Cardiac fibroblast (primary cell): Measurements from ENCODE around the gene WARS2.

ENCODE experiments used
- DNase-seq, 2 donors: peaks; one replicate each; pipeline versions ENCODE4 v3.0.0 to v3.0.0-alpha.2; 2010; ENCODE audit warnings: low read depth in 2 of 2
- H3K4me3 ChIP-seq, 2 donors: replicated peaks in 1 of 2; 1 replicate in 1 of 2; 2 replicates in 1 of 2; pipeline ENCODE4 v1.5.1; 2011; ENCODE audit warnings: low read depth in 2 of 2, low read length in 2 of 2, mild to moderate bottlenecking in 2 of 2, moderate library complexity in 1 of 2
- TF ChIP-seq, protein P1 (sequence below): IDR thresholded peaks from one replicate; pipeline ENCODE4 v1.5.1; 2011; ENCODE audit warnings: low read depth, mild to moderate bottlenecking, low read length, inconsistent platforms

The WARS2 gene

DNA sequence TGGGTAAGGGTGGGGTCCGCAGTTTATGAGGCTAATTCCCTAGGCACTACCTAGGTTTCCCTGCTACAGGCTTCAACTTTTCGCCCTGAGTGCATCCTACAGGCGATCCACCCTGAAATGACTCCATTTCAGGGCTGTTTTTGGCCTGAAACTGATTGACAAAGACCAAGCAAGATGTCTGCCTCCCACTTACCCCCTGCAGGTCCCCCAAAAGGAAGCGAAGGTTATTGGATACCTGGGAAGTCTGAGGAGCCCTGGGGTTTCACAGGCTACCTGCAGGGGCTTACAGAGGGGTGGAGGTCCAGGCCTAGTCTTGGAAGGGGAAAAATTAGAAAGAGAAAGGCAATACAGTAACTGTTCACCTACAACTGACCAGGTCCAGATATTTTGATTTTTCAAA lies 149.0 kb downstream of the WARS2 start:
- no peak for DNase-seq

DNA sequence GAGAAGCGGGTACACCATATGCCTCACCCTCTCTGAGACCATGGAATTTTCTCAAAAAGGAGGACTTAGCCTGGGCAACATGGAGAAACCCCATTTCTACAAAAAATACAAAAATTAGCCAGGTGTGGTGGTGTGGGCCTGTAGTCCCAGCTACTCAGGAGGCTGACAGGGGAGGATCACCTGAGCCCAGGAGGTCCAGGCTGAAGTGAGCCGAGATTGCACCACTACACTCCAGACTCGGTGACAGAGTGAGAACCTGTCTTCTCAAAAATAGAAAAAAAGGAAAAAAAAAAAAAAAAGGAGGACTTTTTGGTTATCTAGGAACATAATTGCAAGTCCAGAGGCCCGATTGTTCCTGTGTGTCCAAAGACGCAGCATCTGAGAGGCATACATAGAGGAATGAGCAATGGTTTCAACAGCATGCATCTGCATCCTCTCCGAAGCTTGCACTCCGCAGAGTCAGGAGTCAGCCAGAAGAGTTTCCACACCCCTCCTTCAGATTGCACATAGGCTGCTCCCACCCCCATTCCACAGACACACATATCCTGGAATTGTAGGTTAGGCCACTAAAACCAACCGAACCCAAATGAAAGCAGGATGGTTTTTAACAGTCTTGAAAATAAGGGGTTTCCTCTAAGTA lies 149.8 kb downstream of the WARS2 start:
- H3K4me3 ChIP-seq: no peak overlapping the region
- no peak for DNase-seq

More for the DNA sequence above, 149.0 kb downstream of the WARS2 start:
- TF ChIP-seq, protein P1, sequence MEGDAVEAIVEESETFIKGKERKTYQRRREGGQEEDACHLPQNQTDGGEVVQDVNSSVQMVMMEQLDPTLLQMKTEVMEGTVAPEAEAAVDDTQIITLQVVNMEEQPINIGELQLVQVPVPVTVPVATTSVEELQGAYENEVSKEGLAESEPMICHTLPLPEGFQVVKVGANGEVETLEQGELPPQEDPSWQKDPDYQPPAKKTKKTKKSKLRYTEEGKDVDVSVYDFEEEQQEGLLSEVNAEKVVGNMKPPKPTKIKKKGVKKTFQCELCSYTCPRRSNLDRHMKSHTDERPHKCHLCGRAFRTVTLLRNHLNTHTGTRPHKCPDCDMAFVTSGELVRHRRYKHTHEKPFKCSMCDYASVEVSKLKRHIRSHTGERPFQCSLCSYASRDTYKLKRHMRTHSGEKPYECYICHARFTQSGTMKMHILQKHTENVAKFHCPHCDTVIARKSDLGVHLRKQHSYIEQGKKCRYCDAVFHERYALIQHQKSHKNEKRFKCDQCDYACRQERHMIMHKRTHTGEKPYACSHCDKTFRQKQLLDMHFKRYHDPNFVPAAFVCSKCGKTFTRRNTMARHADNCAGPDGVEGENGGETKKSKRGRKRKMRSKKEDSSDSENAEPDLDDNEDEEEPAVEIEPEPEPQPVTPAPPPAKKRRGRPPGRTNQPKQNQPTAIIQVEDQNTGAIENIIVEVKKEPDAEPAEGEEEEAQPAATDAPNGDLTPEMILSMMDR: no peak
- H3K4me3 ChIP-seq: no peak overlapping the region

DNA sequence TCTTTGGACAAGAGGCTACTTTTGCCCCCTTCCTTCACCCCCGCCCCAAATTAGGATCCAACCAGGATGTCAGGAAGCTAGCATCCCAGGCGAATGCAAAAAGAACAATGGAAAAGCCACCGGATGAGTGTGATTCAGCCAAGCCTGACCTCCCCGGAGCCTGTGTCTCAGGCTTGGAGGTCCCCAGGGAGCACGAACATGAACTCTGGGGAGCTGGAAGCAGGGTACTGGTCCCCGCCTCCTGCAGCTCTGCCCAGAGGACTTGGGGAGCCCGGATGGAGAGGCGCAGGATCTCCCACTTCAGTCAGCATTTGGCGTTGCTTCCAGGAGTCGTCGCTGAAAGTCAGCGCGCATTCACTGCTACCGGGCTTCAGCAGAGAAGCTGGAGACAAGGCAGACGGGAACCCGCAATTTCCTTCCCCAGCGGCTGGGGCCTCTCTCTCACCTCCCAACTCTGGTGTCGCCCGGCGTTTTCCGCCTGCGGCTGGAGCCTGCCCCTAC lies 150.5 kb downstream of the WARS2 start:
- TF ChIP-seq, protein P1: no peak
- DNase-seq: peak in 1 of 2 donors; percentile 75
- H3K4me3 ChIP-seq: no peak overlapping the region

More for the DNA sequence above, 149.8 kb downstream of the WARS2 start:
- TF ChIP-seq, protein P1: no peak

DNA sequence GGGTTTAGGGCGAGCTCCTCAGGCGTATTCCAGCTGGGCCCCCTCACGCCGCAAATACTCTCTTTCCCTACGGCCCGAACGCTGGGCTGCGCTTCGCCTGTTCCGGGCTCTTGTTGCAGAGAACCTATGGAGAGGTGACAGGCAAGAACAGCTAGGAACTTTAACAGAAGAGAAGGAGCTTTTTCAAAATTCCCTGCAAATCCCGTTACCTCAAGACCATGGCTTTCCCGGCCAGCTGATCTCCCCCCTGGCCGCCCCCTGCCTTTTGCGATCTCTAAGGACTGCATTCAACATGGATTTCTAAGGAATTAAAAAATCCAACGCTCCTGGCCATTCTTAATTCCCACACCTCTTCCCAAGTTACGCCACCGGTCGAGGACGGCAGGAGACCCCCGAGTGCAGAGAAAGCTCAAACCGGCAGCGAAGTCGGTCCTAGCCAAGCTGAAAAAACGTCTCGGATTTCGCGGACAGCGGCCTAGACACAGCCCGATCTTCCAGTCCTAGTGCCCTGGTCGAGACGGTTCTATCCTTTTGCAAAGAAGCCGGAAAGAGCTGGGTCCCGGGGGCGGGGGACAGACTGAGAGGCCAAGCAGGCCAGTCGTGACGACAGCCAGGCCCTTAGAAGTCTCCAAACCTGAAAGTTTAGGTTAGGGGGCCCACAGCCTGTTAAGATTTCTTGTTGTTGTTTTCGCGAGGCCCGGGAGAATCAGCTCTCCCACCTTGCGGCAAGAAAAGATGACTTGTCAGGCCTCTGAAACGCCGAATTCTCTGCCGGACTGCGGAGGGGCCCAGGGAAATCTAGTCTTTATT lies 151.2 kb downstream of the WARS2 start:
- TF ChIP-seq, protein P1: no peak
- DNase-seq: no peak
- no peak overlapping the region for H3K4me3 ChIP-seq

DNA sequence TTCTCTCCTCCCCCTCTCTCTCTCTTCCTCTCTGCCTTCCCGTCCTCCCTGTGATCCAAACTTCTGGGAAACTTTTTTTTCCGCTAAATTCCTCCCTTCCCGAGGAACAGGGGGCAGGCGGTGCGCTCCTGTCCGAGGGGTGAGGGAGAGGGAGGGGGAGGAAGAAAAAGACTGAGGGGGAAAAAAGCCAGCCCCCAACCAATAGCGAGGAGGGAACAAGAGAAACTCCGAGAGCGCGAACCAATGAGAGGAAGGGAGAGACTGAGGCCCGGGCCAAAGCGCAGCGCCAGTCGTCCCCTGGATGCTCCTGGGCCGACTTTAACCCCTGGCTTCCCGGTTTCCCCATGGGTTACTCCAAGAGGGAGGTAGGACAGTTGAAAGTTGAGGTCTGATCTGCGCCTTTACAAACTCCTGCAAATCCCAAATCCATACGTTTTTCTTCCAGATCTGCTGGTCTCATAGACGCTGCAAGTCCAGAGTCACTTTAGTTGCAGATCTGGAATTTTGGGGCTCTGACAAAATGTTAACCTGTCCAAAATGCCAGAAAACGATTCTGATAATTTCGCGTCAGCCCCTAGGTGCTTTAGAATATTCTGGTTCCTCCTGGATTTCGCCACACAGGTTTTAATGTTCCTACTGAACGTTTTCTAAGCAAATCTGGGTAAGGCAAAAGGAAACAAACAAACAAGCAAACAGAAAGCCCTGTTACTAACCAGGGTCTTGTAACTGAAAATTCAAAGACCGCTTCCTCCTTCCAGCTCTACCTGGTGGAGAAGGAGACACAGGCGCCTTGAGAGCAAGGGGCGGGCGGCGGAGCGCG lies 152.1 kb downstream of the WARS2 start, which contains the start of gene TBX15:
TSS of gene TBX15 (minus strand) at position 158 of the 820 bp plus-strand sequence. CDS start 548 bp downstream, outside the sequence.
- DNase-seq: no peak
- peak within 1 kb of the TSS; percentile 39 to 59 for H3K4me3 ChIP-seq
- TF ChIP-seq, protein P1: no peak

DNA sequence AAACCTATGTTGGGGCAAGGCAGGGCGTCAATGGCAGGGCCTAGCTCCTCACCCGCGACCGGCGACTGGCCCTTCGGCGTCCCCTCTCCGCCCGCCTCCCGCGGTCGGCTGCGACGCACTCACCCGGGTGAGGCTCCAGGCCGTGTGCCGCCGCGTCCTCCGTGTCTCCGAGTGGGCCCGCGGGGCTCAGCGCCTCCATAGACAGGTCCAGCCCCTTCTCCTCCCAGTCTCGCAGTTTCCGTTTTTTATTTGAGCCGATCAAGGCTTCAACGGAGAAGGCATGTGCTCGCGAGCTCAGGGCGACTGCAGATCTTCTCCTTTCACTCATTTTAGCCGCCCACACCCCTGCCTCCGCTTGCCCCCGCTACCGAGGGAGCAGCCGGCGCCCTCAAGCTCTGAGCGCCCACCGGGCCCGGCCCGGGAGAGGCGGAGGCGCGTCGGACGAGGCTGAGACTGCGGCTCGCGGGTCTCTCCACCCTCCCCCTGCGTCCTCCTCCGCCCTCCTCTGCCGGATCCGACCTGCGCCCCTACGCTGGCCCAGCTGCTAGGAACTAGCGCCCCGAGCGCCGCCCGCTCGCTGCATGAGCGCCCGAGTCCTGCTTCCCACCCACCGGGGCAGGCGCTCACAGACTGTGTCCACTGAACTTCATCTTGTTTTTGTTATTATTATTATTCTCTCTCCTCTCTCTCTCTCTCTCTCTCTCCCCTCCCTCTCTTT lies 152.8 kb downstream of the WARS2 start:
- peak; percentile 26 to 61 for DNase-seq
- peak overlapping the region; percentile 39 to 59 for H3K4me3 ChIP-seq
- TF ChIP-seq, protein P1: no peak
